Fibroblast of gingiva (primary cell): ENCODE measurements around the gene E2F8.
"Not testable (repeated sequence)": the region's sequence is repeated elsewhere in the genome, so short reads cannot be mapped to it uniquely, and the experiment has no call there.

Source experiments
- DNase-seq: peaks from one replicate; pipeline ENCODE4 v3.0.0-alpha.2; 2011; ENCODE audit warnings: low read depth

Gene E2F8, protein sequence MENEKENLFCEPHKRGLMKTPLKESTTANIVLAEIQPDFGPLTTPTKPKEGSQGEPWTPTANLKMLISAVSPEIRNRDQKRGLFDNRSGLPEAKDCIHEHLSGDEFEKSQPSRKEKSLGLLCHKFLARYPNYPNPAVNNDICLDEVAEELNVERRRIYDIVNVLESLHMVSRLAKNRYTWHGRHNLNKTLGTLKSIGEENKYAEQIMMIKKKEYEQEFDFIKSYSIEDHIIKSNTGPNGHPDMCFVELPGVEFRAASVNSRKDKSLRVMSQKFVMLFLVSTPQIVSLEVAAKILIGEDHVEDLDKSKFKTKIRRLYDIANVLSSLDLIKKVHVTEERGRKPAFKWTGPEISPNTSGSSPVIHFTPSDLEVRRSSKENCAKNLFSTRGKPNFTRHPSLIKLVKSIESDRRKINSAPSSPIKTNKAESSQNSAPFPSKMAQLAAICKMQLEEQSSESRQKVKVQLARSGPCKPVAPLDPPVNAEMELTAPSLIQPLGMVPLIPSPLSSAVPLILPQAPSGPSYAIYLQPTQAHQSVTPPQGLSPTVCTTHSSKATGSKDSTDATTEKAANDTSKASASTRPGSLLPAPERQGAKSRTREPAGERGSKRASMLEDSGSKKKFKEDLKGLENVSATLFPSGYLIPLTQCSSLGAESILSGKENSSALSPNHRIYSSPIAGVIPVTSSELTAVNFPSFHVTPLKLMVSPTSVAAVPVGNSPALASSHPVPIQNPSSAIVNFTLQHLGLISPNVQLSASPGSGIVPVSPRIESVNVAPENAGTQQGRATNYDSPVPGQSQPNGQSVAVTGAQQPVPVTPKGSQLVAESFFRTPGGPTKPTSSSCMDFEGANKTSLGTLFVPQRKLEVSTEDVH

DNA sequence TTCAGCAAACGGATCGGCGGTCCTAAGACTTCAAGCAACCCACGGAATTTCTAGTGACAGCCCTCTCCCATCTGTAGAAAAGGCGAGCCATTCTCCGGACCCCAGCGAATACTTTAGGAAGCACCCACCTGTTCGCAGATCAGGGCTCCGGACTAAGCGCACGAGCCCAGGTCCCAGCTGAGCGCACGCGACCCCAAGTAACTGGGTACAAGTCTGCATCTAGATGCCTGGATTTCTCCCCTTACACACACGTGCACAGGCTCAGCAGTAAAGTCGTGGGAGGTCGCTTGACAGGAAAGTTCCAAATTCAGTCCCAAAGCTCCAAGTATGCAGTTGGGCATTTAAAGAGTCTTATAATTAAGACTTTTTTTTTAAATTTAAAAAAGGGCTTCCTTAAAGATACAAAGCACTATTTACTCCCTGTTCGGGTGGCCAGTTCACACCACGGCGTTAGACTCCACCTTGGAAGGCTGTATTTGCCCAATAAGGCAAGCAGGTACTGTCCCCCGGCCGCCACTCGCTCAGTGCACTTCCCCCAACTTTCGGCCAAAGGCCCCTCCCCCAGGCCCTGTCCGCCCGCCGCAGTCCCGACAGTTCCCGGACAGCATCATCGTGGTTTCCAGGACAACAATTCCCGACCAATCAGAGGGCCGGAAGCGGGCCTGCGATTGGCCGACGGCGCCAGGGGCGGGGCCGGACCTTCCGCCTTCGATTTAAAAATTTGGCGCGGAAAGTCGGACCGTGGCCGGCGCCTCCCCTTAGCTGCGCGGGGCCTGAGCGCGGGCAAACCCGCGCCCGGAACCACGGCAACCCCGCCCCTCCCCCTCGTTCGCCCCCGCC lies at the start of gene E2F8:
Gene E2F8 (minus strand): TSS at position 526 of the 840 bp plus-strand sequence. CDS start 824 bp downstream, outside the sequence.
- DNase-seq: peak; percentile 86

DNA sequence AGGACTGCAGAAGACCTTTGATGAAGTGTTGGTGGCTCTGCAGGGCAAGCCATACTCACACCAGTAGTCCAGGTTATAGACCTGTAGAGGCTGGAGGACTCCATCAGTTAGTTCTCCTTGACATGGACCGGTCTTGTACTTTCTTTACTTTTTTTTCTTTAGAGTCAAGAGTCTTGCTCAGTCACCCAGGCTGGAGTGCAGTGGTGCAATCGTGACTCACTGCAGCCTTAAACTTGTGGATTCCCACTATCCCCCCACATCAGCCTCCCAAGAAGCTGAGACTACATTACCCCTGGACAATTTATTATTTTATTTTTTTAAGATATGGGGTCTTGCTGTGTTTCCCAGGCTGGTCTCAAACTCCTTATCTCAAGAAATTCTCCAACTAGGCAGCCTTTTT lies 49.6 kb upstream of the E2F8 start:
- DNase-seq: no peak

DNA sequence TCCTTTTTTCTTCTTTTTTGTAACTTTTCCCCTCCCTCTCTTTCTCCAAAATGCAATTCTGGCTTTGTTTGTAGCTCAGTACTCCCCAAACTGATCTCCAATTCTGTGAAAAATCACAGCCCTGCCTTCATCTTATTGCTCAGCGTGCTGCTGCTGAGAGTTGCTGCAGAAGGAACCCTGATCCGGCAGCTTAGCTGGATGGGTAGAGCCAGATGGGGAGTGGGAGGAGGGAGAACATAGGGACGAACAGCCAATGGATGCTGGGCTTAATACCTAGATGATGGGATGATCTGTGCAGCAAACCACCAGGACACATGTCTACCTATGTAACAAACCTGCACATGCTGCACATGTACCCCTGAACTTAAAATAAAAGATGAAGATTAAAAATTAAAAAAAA lies 47.5 kb upstream of the E2F8 start:
- no peak for DNase-seq

DNA sequence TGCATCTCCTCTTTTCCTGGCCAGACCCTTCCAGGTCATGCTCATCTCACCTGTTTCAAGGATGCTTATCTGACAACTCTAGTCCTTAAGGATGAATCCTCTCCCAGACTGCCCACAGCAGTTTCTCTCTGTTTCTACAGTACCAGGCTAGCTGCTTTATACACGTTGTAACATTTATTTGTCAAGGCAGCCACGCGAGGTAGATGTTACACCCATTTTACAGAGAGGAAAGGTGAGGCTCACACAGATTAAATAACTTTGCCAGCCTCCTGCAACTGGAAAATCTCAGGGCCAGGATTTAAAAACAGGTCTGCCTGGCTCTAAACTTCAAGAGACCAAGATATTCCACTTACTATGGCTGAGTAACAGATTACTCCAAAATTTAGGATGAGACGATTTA lies 45.7 kb upstream of the E2F8 start:
- no peak for DNase-seq

DNA sequence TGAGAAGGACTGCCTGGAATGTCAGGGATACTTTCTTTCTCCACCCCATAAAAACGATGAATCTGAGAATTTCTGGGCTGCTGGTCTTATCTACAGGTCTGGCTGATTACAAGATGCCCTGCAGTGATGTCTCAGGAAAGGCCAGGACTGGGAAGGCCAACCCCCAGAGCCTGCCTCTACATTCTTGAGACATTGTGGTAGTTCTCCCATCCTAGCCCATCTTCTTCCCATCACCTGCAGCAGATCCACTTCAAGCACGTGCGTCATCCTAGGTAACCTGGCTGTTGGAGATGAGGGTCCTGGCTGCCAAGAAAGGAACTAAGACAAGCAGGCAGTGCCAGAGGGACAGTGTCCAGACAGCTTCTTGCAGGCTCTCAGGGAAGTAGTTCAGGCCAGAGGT lies 44.1 kb upstream of the E2F8 start:
- no peak for DNase-seq

DNA sequence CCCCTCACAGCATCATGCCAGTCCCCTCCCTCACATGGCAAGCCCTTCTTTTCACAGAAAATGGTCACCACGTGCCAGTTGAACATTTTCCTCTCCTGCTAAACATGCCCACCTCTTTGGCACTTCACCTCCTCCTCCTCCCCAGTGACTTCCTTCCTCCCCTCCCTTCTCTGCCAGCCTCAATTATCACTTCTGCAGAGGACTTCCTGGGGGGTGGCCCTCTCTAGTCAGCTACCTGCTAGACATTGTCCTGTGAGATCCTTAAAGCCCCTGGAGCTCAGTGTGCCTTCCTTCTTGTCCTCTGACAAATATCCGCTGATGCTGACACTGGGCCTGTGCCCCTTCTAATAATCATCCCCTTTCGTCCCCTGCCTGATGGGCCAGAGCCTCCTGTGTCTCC lies 43.2 kb upstream of the E2F8 start:
- DNase-seq: no peak

DNA sequence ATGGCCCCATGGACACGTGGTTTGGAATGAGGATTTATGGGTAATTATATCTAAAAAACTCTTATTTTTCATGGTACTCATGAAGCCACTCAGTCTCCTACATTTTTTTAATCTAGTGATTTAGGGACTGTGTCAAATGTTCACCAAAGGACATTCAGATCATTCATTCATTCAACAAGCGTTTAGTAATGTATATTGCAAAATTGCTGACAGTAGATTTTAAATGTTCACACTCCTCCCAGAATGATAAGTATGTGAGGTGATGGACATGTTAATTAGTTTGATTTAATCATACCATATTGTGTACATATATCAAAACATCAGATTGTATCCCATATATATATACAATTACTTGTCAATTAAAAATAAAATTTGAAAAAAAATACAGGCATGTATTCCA lies 40.8 kb upstream of the E2F8 start:
- no peak for DNase-seq

DNA sequence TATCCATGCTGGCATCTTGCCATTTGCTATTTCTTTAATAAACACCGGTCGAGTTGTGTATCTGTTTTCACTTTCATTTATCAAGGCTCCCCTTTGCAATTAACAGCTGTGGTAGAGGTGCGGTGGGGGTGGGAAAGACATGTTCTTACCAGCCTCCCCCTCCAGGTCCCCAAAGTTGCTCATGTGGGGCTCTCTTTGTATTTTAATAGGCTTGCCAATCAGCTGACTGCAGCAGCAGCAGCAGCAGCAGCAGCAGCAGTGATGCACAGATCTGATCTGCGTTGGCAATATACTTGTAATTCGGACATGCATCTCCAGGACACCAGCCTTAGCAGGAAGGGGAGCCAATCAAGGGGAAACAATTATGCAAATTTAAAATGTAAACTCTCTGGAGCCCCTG lies 40.3 kb upstream of the E2F8 start:
- DNase-seq: no peak

DNA sequence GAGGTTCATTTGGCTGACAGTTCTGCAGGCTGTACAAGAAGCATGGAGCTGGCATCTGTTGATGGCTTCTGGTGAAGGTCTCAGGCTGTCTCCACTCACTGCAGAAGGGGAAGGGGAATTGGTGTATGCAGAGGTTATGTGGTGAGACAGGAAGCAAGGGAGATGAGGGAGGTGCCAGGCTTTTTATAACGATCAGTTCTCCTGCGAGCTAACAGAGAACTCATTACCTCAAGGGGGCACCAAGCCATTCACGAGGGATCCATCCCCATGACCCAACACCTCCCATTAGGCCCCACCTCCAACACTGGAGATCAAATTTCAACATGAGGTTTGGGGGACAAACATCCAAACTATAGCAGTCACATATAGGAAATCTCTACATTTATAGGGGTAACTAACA lies 38.7 kb upstream of the E2F8 start:
- DNase-seq: no peak

DNA sequence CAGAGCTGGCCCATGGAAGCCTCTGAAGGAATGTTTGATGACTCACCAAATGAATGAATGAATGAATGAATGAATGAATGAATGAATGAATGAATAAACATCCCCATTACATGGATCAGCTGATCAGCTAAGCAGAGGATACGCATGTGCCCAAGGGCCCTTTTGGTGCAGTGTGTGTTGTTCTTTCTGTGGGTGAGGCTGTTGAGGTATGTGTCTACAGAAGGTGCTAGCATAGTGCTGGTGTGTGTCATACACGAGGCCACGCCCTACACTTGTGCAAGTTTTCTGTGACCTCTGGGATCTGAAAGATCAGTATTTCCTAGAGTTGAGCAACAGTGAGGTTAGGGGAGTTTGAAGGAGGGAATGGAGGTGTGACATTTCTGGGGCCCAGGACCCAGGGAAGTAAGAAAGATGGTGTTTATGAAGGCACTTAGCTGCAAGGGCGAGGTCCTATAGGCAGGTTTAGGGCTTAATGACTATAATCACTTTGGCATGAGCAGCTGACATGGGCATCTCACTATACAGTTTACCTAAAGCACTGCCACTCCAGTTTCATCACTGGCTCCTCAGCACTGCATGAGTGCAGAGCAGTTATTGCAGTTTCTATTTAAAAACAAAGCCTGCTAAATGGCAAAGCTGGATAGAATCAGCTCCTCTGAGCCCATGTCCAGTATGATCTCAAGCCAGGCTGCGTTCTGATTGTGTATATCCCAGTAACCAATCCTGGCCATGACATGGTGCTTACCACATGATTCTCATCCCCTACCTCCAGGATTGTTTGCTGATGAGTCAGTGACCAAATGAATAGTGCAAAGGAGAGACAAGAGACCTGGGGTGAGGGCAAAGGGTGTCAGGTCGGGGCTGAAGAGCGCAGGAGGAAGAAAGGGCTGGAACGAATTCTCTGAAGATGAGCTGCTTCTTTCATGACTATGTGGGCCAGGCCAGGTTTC lies 36.4 kb upstream of the E2F8 start:
- no peak for DNase-seq

DNA sequence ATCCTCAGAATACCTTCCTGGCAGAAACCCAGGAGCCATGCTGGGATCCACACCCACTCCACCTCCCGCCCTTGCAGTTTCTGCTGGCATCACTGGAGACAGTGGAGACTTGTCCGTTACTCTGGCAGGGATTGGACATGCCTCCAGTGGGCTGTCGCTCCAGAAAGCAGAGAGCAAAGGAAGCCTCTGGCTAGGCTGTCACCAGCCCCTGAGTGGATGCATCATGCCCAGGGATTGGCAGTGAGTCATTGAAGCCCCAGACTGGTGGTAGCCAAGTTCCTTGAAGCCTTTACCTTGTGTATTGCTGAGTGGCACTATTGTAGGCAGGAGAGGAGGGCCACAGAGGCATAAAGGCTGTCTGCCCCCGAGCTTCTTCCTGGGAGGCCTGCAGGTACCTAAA lies 34.8 kb upstream of the E2F8 start:
- DNase-seq: no peak

DNA sequence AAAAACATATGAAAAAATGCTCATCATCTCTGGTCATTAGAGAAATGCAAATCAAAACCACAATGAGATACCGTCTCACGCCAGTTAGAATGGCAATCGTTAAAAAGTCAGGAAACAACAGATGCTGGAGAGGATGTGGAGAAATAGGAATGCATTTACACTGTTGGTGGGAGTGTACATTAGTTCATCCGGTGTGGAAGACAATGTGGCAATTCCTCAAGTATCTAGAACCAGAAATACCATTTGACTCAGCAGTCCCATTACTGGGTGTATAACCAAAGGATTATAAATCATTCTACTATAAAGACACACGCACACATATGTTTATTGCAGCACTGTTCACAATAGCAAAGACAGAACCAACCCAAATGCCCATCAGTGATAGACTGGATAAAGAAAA lies 32.5 kb upstream of the E2F8 start:
- not testable (repeated sequence) for DNase-seq

DNA sequence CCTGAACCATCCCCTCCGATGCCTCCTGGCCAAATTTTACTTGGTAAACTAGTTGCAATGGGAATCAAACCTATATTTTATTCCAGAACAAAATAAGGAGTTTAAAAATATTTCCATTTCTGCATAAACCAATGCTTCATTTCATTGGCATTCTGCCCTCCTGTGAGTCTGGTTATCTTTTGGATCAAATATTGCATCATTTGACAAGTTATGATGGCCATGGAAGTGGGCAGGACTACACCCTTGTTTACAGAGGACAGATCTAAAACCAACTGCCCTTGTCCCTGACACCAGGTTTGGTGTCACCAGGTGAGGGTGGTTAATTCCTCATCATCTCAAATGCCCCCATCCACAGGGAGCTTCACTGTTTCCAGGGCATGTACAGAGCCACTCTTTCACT lies 28.2 kb upstream of the E2F8 start:
- DNase-seq: no peak

DNA sequence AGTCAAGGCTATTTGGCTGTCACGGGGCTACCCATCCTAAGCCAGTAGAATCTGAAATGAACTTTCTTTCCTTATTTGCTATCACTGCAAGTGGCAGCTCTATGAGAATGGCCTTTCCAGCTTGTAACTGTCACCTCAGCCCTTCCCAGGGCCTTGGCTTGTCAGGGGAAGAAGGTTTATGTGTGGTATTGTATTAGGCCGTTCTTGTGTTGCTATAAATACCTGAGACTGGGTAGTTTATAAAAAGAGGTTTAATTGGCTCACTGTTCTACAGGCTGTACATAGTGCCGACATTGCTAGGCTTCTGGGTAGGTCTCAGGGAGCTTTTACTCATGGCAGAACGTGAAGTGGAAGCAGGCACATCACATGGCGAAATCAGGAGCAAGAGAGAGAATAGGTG lies 26.8 kb upstream of the E2F8 start:
- DNase-seq: no peak

DNA sequence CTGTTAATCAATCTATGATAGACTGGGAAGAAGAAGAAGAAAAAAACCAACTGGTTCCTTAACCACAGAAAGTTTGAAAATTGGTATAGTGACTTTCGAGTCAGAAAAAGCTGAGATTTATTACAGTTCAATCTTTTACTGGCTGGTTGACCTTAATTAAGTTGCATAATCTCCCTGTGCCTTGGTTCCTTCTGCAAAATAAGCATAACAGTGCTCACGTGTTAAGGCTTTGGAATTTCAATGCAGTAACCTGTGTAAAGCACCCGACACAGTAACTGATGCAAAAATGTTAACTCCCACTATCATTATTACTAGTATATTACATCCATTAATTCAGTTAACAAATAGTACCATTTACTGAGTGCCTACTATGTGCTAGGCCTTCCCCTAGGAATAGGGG lies 22.6 kb upstream of the E2F8 start:
- DNase-seq: no peak

DNA sequence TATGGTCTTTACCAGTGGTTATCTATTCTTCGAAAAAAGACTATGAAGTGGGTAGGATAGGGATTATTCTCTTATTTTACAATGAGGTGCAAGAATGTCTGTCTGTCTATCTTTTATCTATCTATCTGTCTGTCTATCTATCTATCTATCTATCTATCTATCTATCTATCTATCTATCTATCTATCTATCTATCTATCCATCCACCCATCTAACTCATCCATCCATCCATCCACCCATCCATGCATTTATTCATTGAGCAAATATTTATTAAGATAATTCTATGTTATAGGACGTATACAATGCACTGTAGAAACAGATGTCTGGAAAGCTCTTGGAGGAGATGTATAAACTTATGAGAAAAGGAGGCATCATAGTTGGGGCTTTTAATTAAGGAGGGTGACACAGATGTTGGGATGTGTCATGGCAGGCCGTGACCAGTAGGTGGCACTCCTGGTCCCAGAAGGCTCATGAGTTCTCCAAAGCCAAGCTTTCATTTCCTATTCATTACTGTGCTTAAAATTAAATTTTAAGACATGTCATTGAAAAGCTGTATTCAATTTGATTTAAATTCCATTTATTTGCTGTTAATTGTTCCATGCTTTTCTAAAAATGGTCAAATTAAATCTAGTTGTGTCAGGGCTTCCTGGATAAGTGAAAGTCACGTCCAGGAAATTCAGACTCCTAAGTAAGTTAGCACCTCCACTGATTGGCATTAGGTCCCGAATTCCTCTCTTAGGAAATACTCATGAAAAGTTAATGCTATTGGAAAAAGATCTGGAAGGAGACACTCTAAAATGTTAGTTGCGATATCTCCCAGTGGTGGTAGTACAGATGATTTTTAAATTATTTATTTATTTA lies 19.0 kb upstream of the E2F8 start:
- peak; percentile 38 for DNase-seq

DNA sequence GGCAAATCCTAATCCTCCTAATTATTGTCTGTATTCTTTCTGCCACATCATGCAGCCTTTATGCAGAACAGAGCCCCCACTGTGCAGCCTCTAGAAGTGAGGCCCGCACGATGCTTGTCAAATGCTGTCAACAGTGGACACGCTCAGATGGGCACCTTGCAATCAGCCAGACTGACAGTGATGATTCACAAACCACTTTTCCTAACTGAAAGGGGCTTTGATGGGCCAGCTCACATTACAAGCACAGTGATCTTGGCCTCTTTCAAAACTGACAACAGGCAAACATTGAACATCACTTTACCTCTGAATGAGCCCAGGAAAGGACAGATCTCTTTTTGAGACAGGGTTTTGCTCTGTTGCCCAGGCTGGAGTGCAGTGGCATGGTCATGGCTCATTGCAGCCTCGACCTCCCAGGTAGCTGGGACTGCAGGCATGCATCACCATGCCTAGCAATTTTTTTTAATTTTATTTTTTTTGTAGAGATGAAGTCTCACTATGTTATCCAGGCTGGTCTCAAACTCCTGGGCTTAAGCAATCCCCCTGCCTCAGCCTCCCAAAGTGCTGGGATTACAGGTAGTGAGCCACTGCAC lies 18.0 kb upstream of the E2F8 start:
- no peak for DNase-seq

DNA sequence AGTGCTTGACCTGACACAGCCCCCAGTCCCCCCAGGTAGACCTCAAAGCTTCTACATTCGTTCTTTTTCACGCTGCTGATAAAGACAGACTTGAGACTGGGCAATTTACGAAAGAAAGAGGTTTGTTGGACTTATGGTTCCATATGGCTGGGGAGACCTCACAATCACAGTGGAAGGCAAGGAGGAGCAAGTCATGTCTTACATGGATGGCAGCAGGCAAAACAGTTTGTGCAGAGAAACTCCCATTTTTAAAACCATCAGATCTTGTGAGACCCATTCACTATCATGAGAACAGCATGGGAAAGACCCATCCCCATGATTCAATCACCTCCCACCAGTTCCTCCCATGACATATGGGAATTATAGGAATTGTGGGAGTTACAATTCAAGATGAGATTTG lies 13.7 kb upstream of the E2F8 start:
- DNase-seq: not testable (repeated sequence)

DNA sequence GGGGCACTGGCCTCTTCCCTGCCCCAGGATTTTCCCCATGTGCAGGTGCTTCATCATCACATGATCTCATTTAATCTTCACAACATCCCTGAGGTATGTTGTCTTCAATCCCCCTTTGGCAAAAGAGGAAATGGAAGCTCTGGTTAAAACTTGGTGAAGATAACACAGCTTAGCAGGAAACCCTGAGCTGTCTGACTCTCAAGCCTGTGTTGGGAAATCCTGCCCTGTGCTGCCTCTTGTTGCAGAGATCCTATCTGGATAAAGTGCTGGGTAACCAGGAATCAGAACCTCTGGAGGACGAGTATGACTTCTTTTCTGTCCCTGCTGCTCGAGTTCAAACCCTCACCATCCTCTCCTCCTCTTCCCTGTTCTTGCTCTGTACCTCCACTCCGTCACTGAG lies 13.1 kb upstream of the E2F8 start:
- no peak for DNase-seq
